GM12874 (cell line): ENCODE measurements around the gene AGR2.

Experiments
- TF ChIP-seq, protein P1 (sequence below): IDR thresholded peaks from 2 replicates; pipeline ENCODE4 v1.5.1; 2011; ENCODE audit warnings: low read depth, mild to moderate bottlenecking, control low read depth, low read length, moderate library complexity; ENCODE audit not compliant: insufficient read depth

The AGR2 gene

DNA sequence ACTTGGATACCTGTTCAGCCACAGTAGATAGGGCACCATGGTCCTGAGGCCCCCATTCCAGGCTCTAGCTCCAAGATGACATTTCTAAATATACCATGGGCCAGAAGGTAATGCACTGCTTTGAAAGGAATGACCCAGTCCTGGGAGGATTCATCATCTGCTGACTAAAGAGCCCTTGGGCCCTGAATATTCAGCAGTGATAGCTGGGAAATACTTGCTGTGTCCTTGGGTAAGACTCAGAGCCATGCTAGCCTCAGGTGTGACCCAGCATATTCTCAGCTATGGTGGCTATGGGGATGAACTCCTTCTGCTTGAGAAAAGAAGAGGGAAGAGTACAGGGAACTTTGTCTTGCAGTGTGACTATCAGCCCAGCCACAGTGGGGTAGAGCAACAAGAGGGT, 21.3 kb upstream of the AGR2 start:
- TF ChIP-seq, protein P1, sequence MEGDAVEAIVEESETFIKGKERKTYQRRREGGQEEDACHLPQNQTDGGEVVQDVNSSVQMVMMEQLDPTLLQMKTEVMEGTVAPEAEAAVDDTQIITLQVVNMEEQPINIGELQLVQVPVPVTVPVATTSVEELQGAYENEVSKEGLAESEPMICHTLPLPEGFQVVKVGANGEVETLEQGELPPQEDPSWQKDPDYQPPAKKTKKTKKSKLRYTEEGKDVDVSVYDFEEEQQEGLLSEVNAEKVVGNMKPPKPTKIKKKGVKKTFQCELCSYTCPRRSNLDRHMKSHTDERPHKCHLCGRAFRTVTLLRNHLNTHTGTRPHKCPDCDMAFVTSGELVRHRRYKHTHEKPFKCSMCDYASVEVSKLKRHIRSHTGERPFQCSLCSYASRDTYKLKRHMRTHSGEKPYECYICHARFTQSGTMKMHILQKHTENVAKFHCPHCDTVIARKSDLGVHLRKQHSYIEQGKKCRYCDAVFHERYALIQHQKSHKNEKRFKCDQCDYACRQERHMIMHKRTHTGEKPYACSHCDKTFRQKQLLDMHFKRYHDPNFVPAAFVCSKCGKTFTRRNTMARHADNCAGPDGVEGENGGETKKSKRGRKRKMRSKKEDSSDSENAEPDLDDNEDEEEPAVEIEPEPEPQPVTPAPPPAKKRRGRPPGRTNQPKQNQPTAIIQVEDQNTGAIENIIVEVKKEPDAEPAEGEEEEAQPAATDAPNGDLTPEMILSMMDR: no peak

DNA sequence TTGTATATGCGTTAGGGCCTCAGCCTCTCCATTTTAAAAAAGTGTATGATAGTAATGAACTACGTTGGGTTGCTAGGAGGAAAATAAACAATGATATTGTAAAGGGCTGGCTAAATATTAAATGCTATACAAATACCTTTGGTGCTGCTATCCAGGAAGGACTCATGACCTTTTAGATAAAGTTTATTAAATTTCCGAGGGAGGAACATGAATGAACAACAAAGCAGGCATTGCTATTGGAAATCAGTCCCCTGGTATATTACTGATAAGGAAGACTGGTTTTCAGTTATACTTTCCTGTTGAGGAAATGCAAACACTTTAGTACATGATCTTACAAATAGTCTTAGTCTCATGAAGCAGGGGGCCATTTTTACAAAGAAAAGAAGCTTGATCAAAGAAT, 17.2 kb upstream of the AGR2 start:
- TF ChIP-seq, protein P1: no peak

DNA sequence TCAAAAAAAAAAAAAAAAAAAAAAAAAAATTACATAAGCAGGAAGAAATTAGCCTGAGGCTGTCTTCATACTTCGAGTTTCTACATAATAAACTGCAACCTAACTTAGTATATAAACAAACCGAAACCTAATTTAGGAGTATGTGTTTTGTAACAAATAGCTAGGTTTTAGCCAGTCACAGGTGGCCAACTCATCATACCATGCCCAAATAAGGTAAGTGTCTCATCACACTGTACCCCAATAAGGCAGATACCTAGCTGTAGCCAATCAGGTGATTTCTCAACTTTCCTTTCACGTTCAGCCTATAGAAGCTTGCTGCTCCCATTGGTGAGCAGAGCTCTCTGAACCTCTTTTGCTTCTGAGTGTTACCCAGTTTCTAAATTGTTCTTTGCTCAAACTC, 13.9 kb upstream of the AGR2 start:
- TF ChIP-seq, protein P1: no peak

DNA sequence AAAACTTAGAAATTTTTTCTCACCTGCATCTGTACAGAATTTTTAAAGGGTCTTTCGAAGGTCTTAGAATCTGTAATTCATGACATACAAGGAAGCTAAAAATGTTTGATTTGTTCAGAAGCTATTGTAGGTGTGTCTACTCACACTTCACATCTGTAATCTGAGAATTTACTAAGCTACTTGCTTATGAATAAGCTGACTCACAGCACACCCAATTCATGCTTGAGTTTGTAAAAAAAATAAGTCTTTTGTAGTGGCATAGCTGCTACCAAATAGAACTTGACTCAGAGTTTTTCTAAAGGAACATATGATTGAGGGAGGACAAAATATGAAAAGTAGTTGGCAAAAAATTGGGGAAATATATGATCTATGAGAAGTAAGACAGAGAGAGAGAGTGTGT, 12.7 kb upstream of the AGR2 start:
- TF ChIP-seq, protein P1: no peak

DNA sequence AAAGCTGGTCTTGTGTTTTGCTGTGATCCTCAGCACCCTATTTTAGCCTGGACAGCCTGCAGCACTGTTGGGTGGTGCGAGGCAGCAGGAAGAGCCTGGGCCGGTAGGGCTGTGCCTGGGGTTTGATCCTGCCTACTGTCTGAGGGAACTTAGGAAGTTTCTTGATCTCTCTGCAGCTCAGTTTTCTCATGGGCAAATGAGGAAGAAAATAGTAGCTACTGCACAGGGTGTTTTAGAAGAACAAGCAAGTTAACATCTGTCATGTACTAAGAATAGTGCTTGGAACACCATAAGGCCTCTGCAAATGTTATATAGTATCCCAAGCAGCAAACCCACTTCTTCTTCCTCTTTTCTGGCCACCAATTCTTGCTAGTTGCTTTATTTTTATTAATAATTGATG, 12.0 kb upstream of the AGR2 start:
- TF ChIP-seq, protein P1: no peak

DNA sequence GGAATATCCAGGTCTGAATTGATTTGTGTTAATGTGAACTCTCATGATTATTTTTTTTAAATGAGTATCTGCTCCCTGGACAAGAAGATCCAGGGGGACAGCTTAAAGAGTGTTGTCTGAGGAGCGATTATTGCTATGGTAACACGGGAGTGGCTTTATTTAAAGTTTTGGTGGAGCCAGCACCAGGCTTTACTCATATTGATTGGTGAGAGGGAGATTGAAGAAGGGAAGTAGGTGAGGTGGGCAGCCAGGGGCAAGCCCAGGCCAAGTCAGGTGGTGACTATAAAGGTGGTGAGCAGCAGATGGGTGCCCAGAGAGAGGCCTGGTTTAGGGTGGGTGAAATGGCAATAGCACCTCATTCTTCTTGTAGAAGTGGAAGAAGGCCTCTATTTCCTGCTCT, 10.2 kb upstream of the AGR2 start:
- TF ChIP-seq, protein P1: no peak

DNA sequence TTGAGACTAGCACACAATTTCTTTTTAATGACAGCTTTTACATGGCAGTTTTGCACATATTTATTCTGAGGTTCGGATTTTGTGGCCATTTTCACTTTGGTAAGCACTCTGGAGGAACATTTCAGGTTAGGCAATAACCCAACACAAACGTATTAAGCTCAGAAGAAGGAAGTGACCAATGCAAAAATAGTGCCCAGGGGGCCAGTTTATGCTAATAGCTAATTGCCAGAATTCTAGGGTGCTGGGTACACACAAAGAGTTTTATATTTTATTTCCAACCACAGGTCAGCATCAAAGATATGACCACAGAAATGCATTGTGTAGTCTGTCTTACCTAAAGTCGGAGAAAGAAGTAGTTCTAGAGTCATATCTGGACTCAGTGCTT, 8.4 kb upstream of the AGR2 start:
- TF ChIP-seq, protein P1: no peak

DNA sequence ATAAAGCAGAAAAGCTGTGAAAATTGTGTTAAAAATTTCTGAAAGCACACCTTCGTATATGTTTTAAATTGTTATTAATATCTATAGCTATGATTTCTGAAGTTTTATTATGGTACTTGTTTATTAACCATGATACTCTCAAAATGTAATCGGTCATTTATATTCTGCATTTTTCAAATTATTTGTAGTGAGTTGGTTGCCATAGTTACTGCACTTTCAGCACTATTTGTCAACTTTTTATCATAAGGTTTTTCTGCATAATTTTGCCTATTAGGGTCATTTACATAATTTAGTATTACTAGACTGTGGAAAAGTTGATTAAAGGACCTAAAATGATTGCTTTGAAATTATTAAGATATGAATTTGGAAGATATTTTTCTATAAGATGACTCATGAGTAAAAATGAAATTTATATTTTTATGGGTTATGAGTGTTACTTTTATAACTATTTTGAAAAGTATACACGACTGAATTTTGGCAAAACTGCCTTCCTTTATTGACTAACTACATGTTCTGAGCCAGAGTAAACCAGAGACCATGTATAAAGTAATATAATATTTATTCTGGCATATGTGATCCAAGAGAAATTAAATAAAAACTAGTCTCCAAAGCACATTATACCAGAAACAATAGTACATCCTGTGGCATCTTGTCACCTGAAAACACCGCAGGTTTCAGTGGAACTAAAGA, 7.9 kb upstream of the AGR2 start:
- TF ChIP-seq, protein P1: no peak
